ENCODE measurements around the gene UFC1. TPM values are rescaled to one million over a fixed set of nuclear protein-coding genes. Genes with fewer than 3 reads are reported as not detected.

UFC1 gene
- total and polyA plus RNA-seq, 2 of the 13 experiments (the other 11 are each of a cell fraction or from before 2014, with no cell fraction given), result 72.8 to 85.2 TPM

DNA sequence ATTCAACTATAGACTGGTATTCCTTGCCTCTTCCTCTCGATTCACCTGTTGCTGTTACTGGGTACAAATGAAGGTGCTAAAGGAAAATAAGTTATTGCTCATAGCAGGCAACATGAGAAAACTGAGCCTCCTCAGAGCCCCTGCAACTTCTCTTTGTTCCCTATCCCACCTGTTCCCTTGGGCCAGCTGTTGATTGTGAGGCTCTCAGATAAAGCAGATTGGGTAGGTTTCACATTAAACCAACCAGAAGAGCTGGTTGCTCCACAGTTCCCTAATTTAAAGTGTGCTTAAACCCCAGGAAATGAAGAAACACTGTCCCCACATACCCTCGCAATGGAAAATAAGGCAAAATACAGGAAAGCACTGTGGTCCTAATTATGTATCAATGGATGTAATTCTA, 26.1 kb upstream of the UFC1 start (continued):
- no peak for TF ChIP-seq JUNB (CRISPR knock-in tag; IDR thresholded peaks at IDR 0.05; ENCODE audit: borderline replicate concordance)

DNA sequence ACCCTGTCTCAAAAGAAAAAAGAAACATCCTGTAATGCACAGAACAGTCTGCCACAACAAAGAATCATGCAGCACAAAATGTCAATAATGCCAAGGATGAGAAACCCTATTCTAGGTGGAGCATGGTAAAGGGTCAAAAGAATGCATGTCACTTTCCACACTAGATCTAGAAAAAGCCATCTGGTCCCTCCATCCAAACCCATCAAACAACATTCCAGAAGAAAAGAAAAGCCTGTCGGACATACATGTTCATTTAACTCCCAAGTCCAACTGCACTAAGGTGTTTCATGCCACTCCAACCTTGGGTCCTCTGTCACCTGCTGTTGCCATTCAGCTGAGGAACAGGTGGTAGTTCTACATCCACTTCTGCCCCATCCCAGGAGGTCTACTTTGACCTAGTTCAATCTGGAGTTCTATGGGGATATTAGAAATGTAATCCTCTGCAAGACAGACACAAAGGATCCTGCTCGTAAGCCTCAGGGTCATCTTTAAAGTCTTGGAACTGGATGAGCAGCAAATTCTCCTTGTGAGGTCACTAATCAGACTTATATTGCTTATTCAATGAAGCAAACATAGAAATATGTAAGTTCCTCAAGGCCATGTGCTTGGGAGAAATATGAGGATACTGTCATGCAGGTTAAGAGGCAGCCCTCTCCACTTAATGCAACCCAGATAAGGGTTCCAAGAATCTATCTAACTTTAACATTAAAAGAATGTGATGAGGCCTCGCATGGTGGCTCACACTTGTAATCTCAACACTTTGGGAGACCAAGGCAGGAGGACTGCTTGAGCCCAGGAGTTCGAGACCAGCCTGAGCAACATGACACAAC, 25.0 kb upstream of the UFC1 start:
- peaks cover 10 to 39% of the 10 kb centered on the region in 2 experiments; a peak in 4 of 5 replicates for H3K36me3 ChIP-seq (replicated peaks in 1 of 2; ENCODE audit: control insufficient read depth in 1 of 2, insufficient read depth in 2 of 2, low read length in 2 of 2)
- no peaks in the 10 kb centered on the region; a peak in 1 of 5 replicates for H3K27me3 ChIP-seq (ENCODE audit: control insufficient read depth in 1 of 2, insufficient read depth in 2 of 2, low read length in 2 of 2)
- in situ Hi-C loops (cut with HindIII; ENCODE audit: extremely low pct_ligation_motif_present, low pct_unique_long_range_greater_than_20kb), result no loop called here
- H3K4me1 ChIP-seq (ENCODE audit: insufficient read depth, low read length), result peaks cover 21% of the 10 kb centered on the region
- no peak for TF ChIP-seq ZSCAN30 (CRISPR knock-in tag; IDR thresholded peaks at IDR 0.05)
- no peak for TF ChIP-seq ATF7 (IDR thresholded peaks at IDR 0.05)
- TF ChIP-seq ATF7 (CRISPR knock-in tag; IDR thresholded peaks at IDR 0.05), result no peak
- TF ChIP-seq ZNF564 (CRISPR knock-in tag; IDR thresholded peaks at IDR 0.05), result no peak
- TF ChIP-seq, protein P1, sequence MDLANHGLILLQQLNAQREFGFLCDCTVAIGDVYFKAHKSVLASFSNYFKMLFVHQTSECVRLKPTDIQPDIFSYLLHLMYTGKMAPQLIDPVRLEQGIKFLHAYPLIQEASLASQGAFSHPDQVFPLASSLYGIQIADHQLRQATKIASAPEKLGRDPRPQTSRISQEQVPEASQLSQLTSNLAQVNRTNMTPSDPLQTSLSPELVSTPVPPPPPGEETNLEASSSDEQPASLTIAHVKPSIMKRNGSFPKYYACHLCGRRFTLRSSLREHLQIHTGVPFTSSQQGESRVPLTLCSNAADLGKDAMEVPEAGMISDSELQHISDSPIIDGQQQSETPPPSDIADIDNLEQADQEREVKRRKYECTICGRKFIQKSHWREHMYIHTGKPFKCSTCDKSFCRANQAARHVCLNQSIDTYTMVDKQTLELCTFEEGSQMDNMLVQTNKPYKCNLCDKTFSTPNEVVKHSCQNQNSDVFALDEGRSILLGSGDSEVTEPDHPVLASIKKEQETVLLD (CRISPR knock-in tag; IDR thresholded peaks at IDR 0.05; ENCODE audit: low read depth), result no peak
- TF ChIP-seq, protein P2, sequence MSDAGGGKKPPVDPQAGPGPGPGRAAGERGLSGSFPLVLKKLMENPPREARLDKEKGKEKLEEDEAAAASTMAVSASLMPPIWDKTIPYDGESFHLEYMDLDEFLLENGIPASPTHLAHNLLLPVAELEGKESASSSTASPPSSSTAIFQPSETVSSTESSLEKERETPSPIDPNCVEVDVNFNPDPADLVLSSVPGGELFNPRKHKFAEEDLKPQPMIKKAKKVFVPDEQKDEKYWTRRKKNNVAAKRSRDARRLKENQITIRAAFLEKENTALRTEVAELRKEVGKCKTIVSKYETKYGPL (CRISPR knock-in tag; IDR thresholded peaks at IDR 0.05), result no peak
- no peak for TF ChIP-seq SAFB2 (CRISPR knock-in tag; IDR thresholded peaks at IDR 0.05; ENCODE audit: borderline replicate concordance, low read depth)
- no peak for TF ChIP-seq JUN (CRISPR knock-in tag; IDR thresholded peaks at IDR 0.05)
- no peak for TF ChIP-seq HNF4A (CRISPR knock-in tag; IDR thresholded peaks at IDR 0.05)
- no peak for TF ChIP-seq ZFP36 (IDR thresholded peaks at IDR 0.05; ENCODE audit: borderline replicate concordance, low read depth, low read length, partially characterized antibody)
- TF ChIP-seq, protein P3, sequence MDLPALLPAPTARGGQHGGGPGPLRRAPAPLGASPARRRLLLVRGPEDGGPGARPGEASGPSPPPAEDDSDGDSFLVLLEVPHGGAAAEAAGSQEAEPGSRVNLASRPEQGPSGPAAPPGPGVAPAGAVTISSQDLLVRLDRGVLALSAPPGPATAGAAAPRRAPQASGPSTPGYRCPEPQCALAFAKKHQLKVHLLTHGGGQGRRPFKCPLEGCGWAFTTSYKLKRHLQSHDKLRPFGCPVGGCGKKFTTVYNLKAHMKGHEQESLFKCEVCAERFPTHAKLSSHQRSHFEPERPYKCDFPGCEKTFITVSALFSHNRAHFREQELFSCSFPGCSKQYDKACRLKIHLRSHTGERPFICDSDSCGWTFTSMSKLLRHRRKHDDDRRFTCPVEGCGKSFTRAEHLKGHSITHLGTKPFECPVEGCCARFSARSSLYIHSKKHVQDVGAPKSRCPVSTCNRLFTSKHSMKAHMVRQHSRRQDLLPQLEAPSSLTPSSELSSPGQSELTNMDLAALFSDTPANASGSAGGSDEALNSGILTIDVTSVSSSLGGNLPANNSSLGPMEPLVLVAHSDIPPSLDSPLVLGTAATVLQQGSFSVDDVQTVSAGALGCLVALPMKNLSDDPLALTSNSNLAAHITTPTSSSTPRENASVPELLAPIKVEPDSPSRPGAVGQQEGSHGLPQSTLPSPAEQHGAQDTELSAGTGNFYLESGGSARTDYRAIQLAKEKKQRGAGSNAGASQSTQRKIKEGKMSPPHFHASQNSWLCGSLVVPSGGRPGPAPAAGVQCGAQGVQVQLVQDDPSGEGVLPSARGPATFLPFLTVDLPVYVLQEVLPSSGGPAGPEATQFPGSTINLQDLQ (CRISPR knock-in tag; IDR thresholded peaks at IDR 0.05), result no peak
- no peak for TF ChIP-seq NFIC (IDR thresholded peaks at IDR 0.05; ENCODE audit: low read length)
- H3K79me2 ChIP-seq (ENCODE audit: insufficient read depth, low read length), result peaks cover 35% of the 10 kb centered on the region
- no peaks in the 10 kb centered on the region for H3K9me3 ChIP-seq (ENCODE audit: low read length)
- no peak overlapping the region for H3K4me3 ChIP-seq (replicated peaks in 1 of 3; ENCODE audit: insufficient read depth in 1 of 3, low read depth in 2 of 3, low read length in 3 of 3)
- no peak overlapping the region for H3K27ac ChIP-seq (ENCODE audit: extremely low read length, insufficient read depth, low read length)
- BruUV-seq (replicated peaks), result no TSS peak
- no peak overlapping the region for H2AFZ ChIP-seq (ENCODE audit: low read length)
- no peaks in the 10 kb centered on the region for H4K20me1 ChIP-seq (ENCODE audit: insufficient read depth, low read length)
- H3K4me2 ChIP-seq (ENCODE audit: low read depth, low read length), result no peak overlapping the region
- FAIRE-seq (no peak), ATAC-seq (no peak), DNase-seq (ENCODE audit: low spot score) (no peak)
- intact Hi-C loops (cut with micrococcal nuclease; ENCODE audit: unreplicated experiment), result no loop called here
- H3K9ac ChIP-seq (ENCODE audit: insufficient read depth, low read depth, low read length), result no peak overlapping the region
- ChIA-PET POLR2A (interaction anchor here (1.1 kb wide), 1 partner anchor 11 kb away, joined by 4 read pairs; the partner anchor contains the start of genes NIT1 and PFDN2), CTCF (ENCODE audit: low intra/inter-chr PET ratio, low total read pairs) (no interaction called here)
- WGBS (ENCODE audit: low lambda C conversion rate), result 95% methylated on average over 4 of the region's 4 CpGs

All from HepG2 (cell line).